Epidermal melanocyte (primary cell): ENCODE results near the gene SLFN12L.
"Not testable (repeated sequence)": the region's sequence is repeated elsewhere in the genome, so short reads cannot be mapped to it uniquely, and the experiment has no call there.

Source experiments
- DNase-seq: peaks from one replicate; pipeline ENCODE4 v3.0.0; 2011; ENCODE audit warnings: low spot score; ENCODE audit not compliant: insufficient read length

Gene SLFN12L

GRCh38 chr17:35496451-35497290 lies 40.8 kb downstream of the SLFN12L start:
- DNase-seq: no peak

- DNase-seq: no peak
These were observed 44.4 kb downstream of the SLFN12L start for GRCh38 chr17:35493040-35493439.

- no peak for DNase-seq
These were observed 46.1 kb downstream of the SLFN12L start for GRCh38 chr17:35491417-35491816.

- DNase-seq: no peak
These were observed 47.5 kb downstream of the SLFN12L start for GRCh38 chr17:35489944-35490343.

- no peak for DNase-seq
These were observed 48.5 kb downstream of the SLFN12L start for GRCh38 chr17:35488991-35489390.

GRCh38 chr17:35486920-35487732 lies 50.4 kb downstream of the SLFN12L start:
- no peak for DNase-seq

GRCh38 chr17:35479271-35479670 lies 58.2 kb downstream of the SLFN12L start:
- DNase-seq: no peak

GRCh38 chr17:35477248-35477647 lies 60.2 kb downstream of the SLFN12L start:
- DNase-seq: no peak

- DNase-seq: no peak
These were observed 61.1 kb downstream of the SLFN12L start for GRCh38 chr17:35476283-35476820.

GRCh38 chr17:35468475-35468874 lies 69.0 kb downstream of the SLFN12L start:
- DNase-seq: no peak

- no peak for DNase-seq
These were observed 69.7 kb downstream of the SLFN12L start for GRCh38 chr17:35467824-35468223.

- no peak for DNase-seq
These were observed 77.1 kb downstream of the SLFN12L start for GRCh38 chr17:35460354-35460851.

GRCh38 chr17:35454035-35454434 lies 83.4 kb downstream of the SLFN12L start:
- not testable (repeated sequence) for DNase-seq

- no peak for DNase-seq
These were observed 84.3 kb downstream of the SLFN12L start for GRCh38 chr17:35453171-35453570.

GRCh38 chr17:35449371-35449931 lies 88.0 kb downstream of the SLFN12L start:
- DNase-seq: no peak

- no peak for DNase-seq
These were observed 88.6 kb downstream of the SLFN12L start for GRCh38 chr17:35448899-35449227.

GRCh38 chr17:35448214-35448898 lies 89.1 kb downstream of the SLFN12L start, which contains the start of gene SLFN13:
Gene SLFN13, minus strand, starts transcription at chr17:35448766. Its CDS starts 3,086 bp downstream, at chr17:35445680.
- DNase-seq: no peak

- DNase-seq: peak; percentile 38
These were observed 90.0 kb downstream of the SLFN12L start for GRCh38 chr17:35447499-35447898.

GRCh38 chr17:35438433-35438832 lies 99.0 kb downstream of the SLFN12L start:
- no peak for DNase-seq

GRCh38 chr17:35433075-35433894 lies 104.2 kb downstream of the SLFN12L start:
- DNase-seq: peak; percentile 54
